Measurements from ENCODE around the gene MST1R.

DNA sequence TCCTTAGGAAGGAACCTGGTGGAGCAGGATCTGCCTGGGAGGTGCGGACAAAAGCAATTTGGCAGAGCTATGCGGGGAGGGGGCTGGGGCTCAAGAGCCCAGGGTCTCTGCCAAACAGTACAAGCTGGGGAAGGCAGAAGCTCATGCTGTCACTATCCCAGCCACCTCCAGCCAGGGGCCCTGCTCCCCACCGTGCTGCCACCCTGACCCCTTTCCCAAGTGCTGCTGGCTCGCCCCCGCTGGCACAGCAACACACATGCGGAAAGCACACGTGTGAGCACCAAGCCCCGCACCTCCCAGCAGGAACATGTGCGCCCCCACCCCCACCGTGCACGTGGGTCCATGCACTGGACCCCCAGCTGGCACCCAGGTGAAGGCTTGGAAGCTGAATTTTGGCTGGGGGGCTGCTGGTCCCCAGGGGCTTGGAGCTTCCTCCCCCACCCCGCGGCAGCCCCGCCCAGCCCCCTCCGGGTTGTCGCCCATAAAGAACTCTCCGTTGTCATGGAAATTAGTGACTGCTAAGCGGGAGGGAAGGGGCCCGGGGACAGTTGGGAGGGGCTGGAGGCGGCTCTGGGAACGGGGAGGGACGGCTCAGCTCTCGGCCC lies 34.7 kb downstream of the MST1R start:
- TF ChIP-seq, protein P1, sequence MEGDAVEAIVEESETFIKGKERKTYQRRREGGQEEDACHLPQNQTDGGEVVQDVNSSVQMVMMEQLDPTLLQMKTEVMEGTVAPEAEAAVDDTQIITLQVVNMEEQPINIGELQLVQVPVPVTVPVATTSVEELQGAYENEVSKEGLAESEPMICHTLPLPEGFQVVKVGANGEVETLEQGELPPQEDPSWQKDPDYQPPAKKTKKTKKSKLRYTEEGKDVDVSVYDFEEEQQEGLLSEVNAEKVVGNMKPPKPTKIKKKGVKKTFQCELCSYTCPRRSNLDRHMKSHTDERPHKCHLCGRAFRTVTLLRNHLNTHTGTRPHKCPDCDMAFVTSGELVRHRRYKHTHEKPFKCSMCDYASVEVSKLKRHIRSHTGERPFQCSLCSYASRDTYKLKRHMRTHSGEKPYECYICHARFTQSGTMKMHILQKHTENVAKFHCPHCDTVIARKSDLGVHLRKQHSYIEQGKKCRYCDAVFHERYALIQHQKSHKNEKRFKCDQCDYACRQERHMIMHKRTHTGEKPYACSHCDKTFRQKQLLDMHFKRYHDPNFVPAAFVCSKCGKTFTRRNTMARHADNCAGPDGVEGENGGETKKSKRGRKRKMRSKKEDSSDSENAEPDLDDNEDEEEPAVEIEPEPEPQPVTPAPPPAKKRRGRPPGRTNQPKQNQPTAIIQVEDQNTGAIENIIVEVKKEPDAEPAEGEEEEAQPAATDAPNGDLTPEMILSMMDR (IDR thresholded peaks at IDR 0.05), result no peak
- no peak for TF ChIP-seq POLR2A (IDR thresholded peaks at IDR 0.05)

All from right lobe of liver (tissue), 4 donors.